ENCODE results near the gene AUTS2. TPM values are rescaled to one million over a fixed set of nuclear protein-coding genes. Genes with fewer than 3 reads are reported as not detected.

AUTS2 gene
- total RNA-seq, 2 experiments from 2014 or later = 2.4 to 3.0 TPM

- CTCF ChIA-PET = interaction anchor here (0.6 to 1.4 kb wide), 2 partner anchors 40 to 859 kb away, joined by 3 read pairs; no protein-coding TSS in a partner anchor
- POLR2A ChIA-PET = interaction anchor here (0.5 kb wide), 1 partner anchor 332 kb away, joined by 3 read pairs; no protein-coding TSS in a partner anchor
- H3K4me1 Mint-ChIP-seq = peaks cover 40% of the 10 kb centered on the region
Measured at GRCh38 chr7:70681469-70682350, 1083.4 kb downstream of the AUTS2 start.

GRCh38 chr7:70684173-70684572 is 1085.9 kb downstream of the AUTS2 start:
- CTCF ChIA-PET = interaction anchor here (0.7 kb wide), 1 partner anchor 15 kb away, joined by 3 read pairs; no protein-coding TSS in a partner anchor

More at GRCh38 chr7:70681469-70682350, 1083.4 kb downstream of the AUTS2 start:
- peak overlapping the region; percentile 11 for H3K4me3 Mint-ChIP-seq
- H3K36me3 Mint-ChIP-seq (ENCODE audit: low read depth) = no peaks in the 10 kb centered on the region
- DNase-seq = peak; percentile 58
- H3K27me3 Mint-ChIP-seq = peaks cover 9% of the 10 kb centered on the region
- no peaks in the 10 kb centered on the region for H3K9me3 Mint-ChIP-seq (ENCODE audit: low read depth)
- ATAC-seq = peak; percentile 52
- intact Hi-C loops (cut with DNase I, micrococcal nuclease) = no loop called here
- no peak overlapping the region for H3K27ac Mint-ChIP-seq

GRCh38 chr7:70693321-70693685 is 1095.0 kb downstream of the AUTS2 start:
- H3K4me1 Mint-ChIP-seq = peaks cover 10% of the 10 kb centered on the region
- intact Hi-C loops (cut with DNase I, micrococcal nuclease) = loop anchor here (10.0 kb wide), 4 partner anchors 99 to 649 kb away; no protein-coding TSS in a partner anchor
- H3K27ac Mint-ChIP-seq = no peak overlapping the region
- DNase-seq = no peak
- no peaks in the 10 kb centered on the region for H3K9me3 Mint-ChIP-seq (ENCODE audit: low read depth)
- H3K36me3 Mint-ChIP-seq (ENCODE audit: low read depth) = no peaks in the 10 kb centered on the region
- peaks cover 34% of the 10 kb centered on the region for H3K27me3 Mint-ChIP-seq
- POLR2A ChIA-PET = no interaction called here
- peak overlapping the region; percentile 59 for H3K4me3 Mint-ChIP-seq
- CTCF ChIA-PET = no interaction called here
- ATAC-seq = no peak

More at GRCh38 chr7:70684173-70684572, 1085.9 kb downstream of the AUTS2 start:
- DNase-seq = no peak
- peaks cover 3% of the 10 kb centered on the region for H3K27me3 Mint-ChIP-seq
- POLR2A ChIA-PET = no interaction called here
- intact Hi-C loops (cut with DNase I, micrococcal nuclease) = no loop called here
- no peak for ATAC-seq
- no peaks in the 10 kb centered on the region for H3K9me3 Mint-ChIP-seq (ENCODE audit: low read depth)
- peaks cover 32% of the 10 kb centered on the region for H3K4me1 Mint-ChIP-seq
- H3K4me3 Mint-ChIP-seq = no peak overlapping the region
- H3K36me3 Mint-ChIP-seq (ENCODE audit: low read depth) = no peaks in the 10 kb centered on the region
- no peak overlapping the region for H3K27ac Mint-ChIP-seq

DNA sequence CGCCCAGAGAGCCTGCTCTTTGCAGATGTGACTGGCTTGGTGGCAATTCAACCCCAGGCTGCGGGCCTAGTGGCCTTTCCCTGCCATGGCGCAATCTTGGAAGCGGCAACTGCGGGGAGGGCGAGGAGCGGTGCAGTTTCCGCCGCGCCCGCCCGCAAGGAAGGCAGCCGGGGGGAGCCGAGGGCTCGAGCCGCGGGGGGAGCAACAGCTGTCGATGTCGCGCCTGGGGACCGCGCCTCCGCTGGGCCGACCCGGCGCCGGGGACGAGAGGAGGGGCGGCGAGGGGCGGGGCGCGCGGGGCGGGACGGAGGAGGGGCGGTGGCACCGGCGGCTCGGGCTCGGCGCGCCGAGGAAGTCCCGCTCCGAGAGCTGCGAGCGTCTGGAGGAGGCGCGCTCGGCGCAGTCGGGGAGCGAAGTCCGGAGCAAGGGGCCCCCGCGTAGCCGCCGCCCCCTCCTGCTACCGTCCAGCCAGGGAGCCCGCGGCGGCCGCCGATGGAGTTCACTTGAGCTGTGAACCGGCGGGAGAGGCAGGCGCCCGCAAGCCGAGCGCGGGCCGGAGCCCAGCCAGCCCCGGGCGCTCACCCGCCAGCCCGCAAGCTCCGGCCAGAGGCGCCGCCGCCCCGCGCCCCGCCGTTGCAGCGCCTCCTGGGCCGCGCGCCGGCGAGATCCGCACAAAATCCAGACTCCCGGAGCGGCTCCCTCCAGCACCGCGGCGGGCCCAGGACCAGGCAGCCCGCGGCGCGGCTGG is 1095.6 kb downstream of the AUTS2 start:
- no peaks in the 10 kb centered on the region for H3K36me3 Mint-ChIP-seq (ENCODE audit: low read depth)
- H3K4me3 Mint-ChIP-seq = peak overlapping the region; percentile 59
- DNase-seq = peak; percentile 61
- POLR2A ChIA-PET = no interaction called here
- H3K27ac Mint-ChIP-seq = no peak overlapping the region
- ATAC-seq = peak; percentile 68
- peaks cover 39% of the 10 kb centered on the region for H3K27me3 Mint-ChIP-seq
- H3K4me1 Mint-ChIP-seq = peaks cover 12% of the 10 kb centered on the region
- intact Hi-C loops (cut with DNase I, micrococcal nuclease) = loop anchor here (1.0 to 10.0 kb wide), 5 partner anchors 46 to 649 kb away; no protein-coding TSS in a partner anchor
- no peaks in the 10 kb centered on the region for H3K9me3 Mint-ChIP-seq (ENCODE audit: low read depth)
- CTCF ChIA-PET = interaction anchor here (0.6 kb wide), 1 partner anchor 252 kb away, joined by 3 read pairs; no protein-coding TSS in a partner anchor

DNA sequence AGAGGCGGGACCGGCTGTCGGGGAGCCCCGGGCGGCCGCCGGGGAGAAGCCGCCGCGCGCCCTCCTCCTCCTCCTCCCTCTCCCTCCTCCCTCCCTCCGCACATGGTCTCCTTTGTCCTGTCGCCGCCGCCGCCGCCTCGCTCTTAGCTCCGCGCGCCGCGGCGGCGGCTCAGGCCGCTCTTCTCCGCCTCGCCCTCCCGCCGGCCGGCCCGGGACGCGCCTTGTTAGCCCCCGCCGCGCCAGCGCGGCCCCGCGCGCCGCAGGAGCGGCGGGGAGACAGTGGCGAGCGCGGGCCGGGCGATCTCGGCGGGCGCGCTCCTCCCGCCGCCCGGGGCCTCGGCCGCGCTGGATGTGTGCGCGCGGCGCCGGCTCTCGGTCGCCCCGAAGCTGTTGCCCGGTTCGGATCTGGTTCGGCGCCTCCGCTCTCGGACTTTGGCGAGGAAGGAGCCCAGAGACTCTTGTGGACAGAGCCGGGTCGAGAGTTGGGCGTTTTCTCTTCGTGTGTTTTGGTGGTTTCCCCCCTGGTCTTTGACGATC is 1096.2 kb downstream of the AUTS2 start:
- Mint-ChIP-seq H3K36me3 (ENCODE audit: low read depth) (no peaks in the 10 kb centered on the region), H3K9me3 (ENCODE audit: low read depth) (no peaks in the 10 kb centered on the region), H3K4me3 (peak overlapping the region; percentile 79), H3K4me1 (peaks cover 12% of the 10 kb centered on the region), H3K27ac (no peak overlapping the region), H3K27me3 (peaks cover 39% of the 10 kb centered on the region)
- DNase-seq (peak; percentile 40), ATAC-seq (peak; percentile 43)
- intact Hi-C loops (cut with DNase I, micrococcal nuclease) = loop anchor here (1.0 to 10.0 kb wide), 5 partner anchors 46 to 650 kb away; no protein-coding TSS in a partner anchor
- ChIA-PET CTCF (interaction anchor here (0.6 kb wide), 1 partner anchor 23 kb away, joined by 3 read pairs; no protein-coding TSS in a partner anchor), POLR2A (no interaction called here)

DNA sequence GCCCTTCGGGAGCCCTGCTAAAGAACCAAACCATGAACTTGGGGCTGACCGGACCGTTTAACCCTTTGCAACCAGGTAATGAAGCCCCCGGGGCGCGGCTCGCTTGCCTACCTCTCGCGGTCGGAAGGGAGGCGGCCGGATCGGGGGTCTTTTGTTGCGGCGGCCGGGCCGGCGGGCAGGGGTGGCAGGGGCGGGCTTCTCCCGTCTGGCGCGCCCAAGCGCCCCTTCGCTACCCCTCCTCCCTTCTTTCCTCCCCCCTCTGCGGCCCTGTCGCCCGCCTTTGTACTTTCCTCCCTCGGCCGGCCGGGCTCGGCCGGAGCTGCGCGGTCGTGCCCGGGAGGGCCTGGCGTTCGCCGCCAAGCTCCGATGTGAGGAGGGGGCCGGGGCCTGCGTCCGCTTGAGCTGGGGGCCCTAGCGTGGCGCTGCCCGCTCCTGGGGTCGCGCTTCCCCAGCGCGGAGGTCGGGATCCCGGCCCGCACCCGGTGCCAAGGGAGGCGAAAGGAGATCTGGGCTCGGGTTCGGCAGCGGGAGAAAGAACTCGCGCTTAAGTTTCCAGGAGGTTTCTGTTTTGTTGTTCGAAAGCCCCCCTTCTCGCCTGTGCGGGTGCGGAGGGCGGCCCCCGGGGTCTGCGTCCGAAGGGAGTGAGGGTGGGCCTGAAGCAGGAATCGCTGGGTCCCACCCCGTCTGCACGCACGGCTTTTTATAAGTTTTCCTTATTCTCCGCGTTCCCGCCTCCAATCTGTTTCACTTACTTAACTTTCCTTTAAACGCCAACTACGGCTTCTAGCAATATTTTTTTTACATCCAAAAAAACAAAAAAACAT is 1096.9 kb downstream of the AUTS2 start:
- no peaks in the 10 kb centered on the region for H3K9me3 Mint-ChIP-seq (ENCODE audit: low read depth)
- no peak overlapping the region for H3K27ac Mint-ChIP-seq
- ChIA-PET CTCF (interaction anchor here (0.6 to 1.5 kb wide), 2 partner anchors 22 to 98 kb away, joined by 3 read pairs; no protein-coding TSS in a partner anchor), POLR2A (no interaction called here)
- H3K4me3 Mint-ChIP-seq = peak overlapping the region; percentile 79
- ATAC-seq (no peak), DNase-seq (peak; percentile 10)
- intact Hi-C loops (cut with DNase I, micrococcal nuclease) = loop anchor here (1.0 to 10.0 kb wide), 7 partner anchors 47 to 650 kb away; no protein-coding TSS in a partner anchor
- peaks cover 39% of the 10 kb centered on the region for H3K27me3 Mint-ChIP-seq
- peaks cover 12% of the 10 kb centered on the region for H3K4me1 Mint-ChIP-seq
- H3K36me3 Mint-ChIP-seq (ENCODE audit: low read depth) = no peaks in the 10 kb centered on the region

DNA sequence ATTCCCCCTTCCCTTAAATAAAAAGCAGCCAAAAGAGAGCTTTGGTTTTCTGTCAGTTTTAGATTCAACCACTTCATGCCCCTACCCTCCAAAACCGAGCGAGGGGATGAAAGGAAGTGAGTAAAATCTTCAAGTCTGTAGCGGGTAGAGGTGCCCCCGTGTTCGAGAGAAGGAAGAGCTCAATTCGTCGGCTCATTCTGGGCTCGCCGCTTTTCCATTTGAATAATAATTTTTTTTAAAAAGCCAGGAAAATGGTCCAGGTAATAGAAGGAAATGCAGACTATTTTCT is 1097.5 kb downstream of the AUTS2 start:
- CTCF ChIA-PET = interaction anchor here (0.8 to 1.5 kb wide), 2 partner anchors 99 to 502 kb away, joined by 3 to 4 read pairs; no protein-coding TSS in a partner anchor
- ATAC-seq (no peak), DNase-seq (no peak)
- POLR2A ChIA-PET = interaction anchor here (0.6 kb wide), 1 partner anchor 741 kb away, joined by 3 read pairs; no protein-coding TSS in a partner anchor
- Mint-ChIP-seq H3K27ac (no peak overlapping the region), H3K4me3 (peak overlapping the region; percentile 79), H3K9me3 (ENCODE audit: low read depth) (no peaks in the 10 kb centered on the region), H3K27me3 (peaks cover 39% of the 10 kb centered on the region), H3K4me1 (peaks cover 12% of the 10 kb centered on the region), H3K36me3 (ENCODE audit: low read depth) (no peaks in the 10 kb centered on the region)
- intact Hi-C loops (cut with DNase I, micrococcal nuclease) = loop anchor here (5.0 to 10.0 kb wide), 6 partner anchors 98 to 651 kb away; no protein-coding TSS in a partner anchor

GRCh38 chr7:70696201-70696754 is 1098.0 kb downstream of the AUTS2 start:
- CTCF ChIA-PET = interaction anchor here (0.8 to 1.5 kb wide), 2 partner anchors 99 to 503 kb away, joined by 3 to 4 read pairs; no protein-coding TSS in a partner anchor
- intact Hi-C loops (cut with DNase I, micrococcal nuclease) = loop anchor here (5.0 to 10.0 kb wide), 6 partner anchors 99 to 651 kb away; no protein-coding TSS in a partner anchor

GRCh38 chr7:70698219-70698832 is 1100.1 kb downstream of the AUTS2 start:
- Mint-ChIP-seq H3K36me3 (ENCODE audit: low read depth) (no peaks in the 10 kb centered on the region), H3K9me3 (ENCODE audit: low read depth) (no peaks in the 10 kb centered on the region), H3K4me3 (no peak overlapping the region), H3K27me3 (peaks cover 29% of the 10 kb centered on the region), H3K27ac (no peak overlapping the region), H3K4me1 (peaks cover 12% of the 10 kb centered on the region)
- no peak for ATAC-seq
- POLR2A ChIA-PET = no interaction called here
- intact Hi-C loops (cut with DNase I, micrococcal nuclease) = loop anchor here (5.0 to 10.0 kb wide), 6 partner anchors 101 to 654 kb away; no protein-coding TSS in a partner anchor
- peak; percentile 32 for DNase-seq
- CTCF ChIA-PET = interaction anchor here (0.6 to 2.0 kb wide), 17 partner anchors 11 to 894 kb away, joined by 3 to 5 read pairs (median 3); no protein-coding TSS in a partner anchor

More at GRCh38 chr7:70696201-70696754, 1098.0 kb downstream of the AUTS2 start:
- DNase-seq = no peak
- no peaks in the 10 kb centered on the region for H3K36me3 Mint-ChIP-seq (ENCODE audit: low read depth)
- H3K27me3 Mint-ChIP-seq = peaks cover 38% of the 10 kb centered on the region
- no peaks in the 10 kb centered on the region for H3K9me3 Mint-ChIP-seq (ENCODE audit: low read depth)
- POLR2A ChIA-PET = interaction anchor here (0.5 to 0.7 kb wide), 3 partner anchors 16 to 742 kb away, joined by 3 read pairs; no protein-coding TSS in a partner anchor
- peaks cover 12% of the 10 kb centered on the region for H3K4me1 Mint-ChIP-seq
- no peak overlapping the region for H3K27ac Mint-ChIP-seq
- no peak for ATAC-seq
- H3K4me3 Mint-ChIP-seq = peak overlapping the region; percentile 79
